KMS-11 (cell line): ENCODE measurements around the gene ERC2.

Experiments used
- H2AFZ ChIP-seq: fragments of 200-600 bp; sonication (generic); 2 replicates; pipeline ENCODE4 v1.6.1; 2016; ENCODE audit warnings: antibody characterized with exemption, mixed run types, low read depth
- H3K27ac ChIP-seq: fragments of 200-600 bp; sonication (generic); 2 replicates; pipeline ENCODE4 v1.6.1; 2016; ENCODE audit warnings: mild to moderate bottlenecking, mixed run types
- H3K27me3 ChIP-seq: fragments of 200-600 bp; sonication (generic); 2 replicates; pipeline ENCODE4 v1.6.1; 2017; ENCODE audit warnings: mild to moderate bottlenecking, low read depth, mixed run types, moderate library complexity; ENCODE audit not compliant: insufficient read depth
- H3K36me3 ChIP-seq: fragments of 200-600 bp; sonication (generic); 2 replicates; pipeline ENCODE4 v1.6.1; 2017; ENCODE audit warnings: mild to moderate bottlenecking, mixed run types; ENCODE audit not compliant: insufficient read depth
- H3K4me1 ChIP-seq: fragments of 200-600 bp; sonication (generic); 2 replicates; pipeline ENCODE4 v1.6.1; 2016; ENCODE audit warnings: mild to moderate bottlenecking, low read depth, mixed run types; ENCODE audit not compliant: poor library complexity, severe bottlenecking
- H3K4me2 ChIP-seq: fragments of 200-600 bp; sonication (generic); 2 replicates; pipeline ENCODE4 v1.7.0; 2016; ENCODE audit warnings: mild to moderate bottlenecking, mixed run types
- H3K4me3 ChIP-seq: fragments of 200-600 bp; sonication (generic); IDR thresholded peaks from 2 replicates; pipeline ENCODE4 v1.6.1; 2017; ENCODE audit warnings: low read depth, low read length, mixed read lengths; ENCODE audit not compliant: insufficient read depth
- H3K79me2 ChIP-seq: fragments of 200-600 bp; sonication (generic); 2 replicates; pipeline ENCODE4 v1.6.1; 2016; ENCODE audit warnings: low read depth, mixed run types; ENCODE audit not compliant: insufficient read depth
- H3K9ac ChIP-seq: fragments of 200-600 bp; sonication (generic); 2 replicates; pipeline ENCODE4 v1.6.1; 2016; ENCODE audit warnings: mild to moderate bottlenecking, mixed run types
- H4K20me1 ChIP-seq: fragments of 200-600 bp; sonication (generic); 2 replicates; pipeline ENCODE4 v1.6.1; 2016; ENCODE audit warnings: mild to moderate bottlenecking, mixed run types; ENCODE audit not compliant: insufficient read depth
- CTCF ChIP-seq: fragments of 200-600 bp; sonication (generic); conservative IDR thresholded peaks from 2 replicates; pipeline ENCODE4 v1.6.1; 2017; ENCODE audit warnings: low read depth, mild to moderate bottlenecking, antibody characterized with exemption, low read length, moderate library complexity, mixed read lengths

ERC2 gene

DNA sequence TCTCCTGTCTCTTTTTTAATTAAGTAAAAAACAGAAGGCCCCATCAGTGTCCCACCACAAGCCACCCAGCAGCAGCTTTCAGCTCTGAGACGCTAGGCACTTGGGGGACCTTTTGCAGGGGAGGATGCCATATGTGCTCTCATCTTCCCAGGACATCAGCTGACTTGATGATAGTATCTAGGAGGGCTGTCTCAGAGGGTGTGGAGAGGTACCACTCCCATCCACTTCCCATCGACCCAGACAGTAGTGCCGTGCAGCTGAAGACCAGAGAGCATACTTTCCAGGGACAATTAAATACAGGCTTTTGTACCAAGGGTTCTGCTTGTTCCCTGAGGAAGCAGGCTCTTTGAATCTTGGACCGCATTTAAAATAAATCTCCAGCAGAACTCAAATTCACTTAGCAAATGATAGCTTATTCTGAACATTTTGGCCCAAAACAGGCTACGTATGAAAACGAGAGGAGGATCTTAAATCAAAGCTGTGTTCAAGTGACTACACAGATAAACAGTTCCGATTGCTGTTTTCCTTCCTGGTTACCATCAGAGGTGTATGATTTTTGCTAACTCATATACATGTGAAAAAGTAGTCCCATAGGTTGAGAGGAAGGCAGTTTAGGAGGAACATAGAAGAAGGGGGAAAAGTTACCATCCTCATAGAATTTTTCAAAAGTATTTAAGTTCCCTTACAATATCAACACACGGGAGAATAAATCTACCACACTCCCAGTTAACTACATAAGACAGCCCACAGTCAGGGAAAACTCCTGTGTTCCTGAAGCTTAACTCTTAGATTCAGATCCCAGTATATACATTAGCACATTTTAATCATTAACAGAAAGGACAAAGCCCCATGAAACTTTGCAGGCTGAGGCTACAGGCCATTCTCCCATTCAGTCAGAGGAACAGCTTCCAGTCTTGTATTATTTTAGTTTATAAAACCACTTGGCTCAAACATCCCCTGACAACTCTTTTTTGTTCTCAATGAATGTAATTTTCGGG lies 990.7 kb downstream of the ERC2 start:
- no peak for TF ChIP-seq CTCF
- Histone ChIP-seq H2AFZ (no peak overlapping the region), H4K20me1 (no peaks in the 10 kb centered on the region), H3K27ac (no peak overlapping the region), H3K4me2 (no peak overlapping the region), H3K4me3 (no peak overlapping the region), H3K27me3 (no peaks in the 10 kb centered on the region), H3K4me1 (no peaks in the 10 kb centered on the region), H3K9ac (no peak overlapping the region), H3K79me2 (no peaks in the 10 kb centered on the region), H3K36me3 (no peaks in the 10 kb centered on the region)

DNA sequence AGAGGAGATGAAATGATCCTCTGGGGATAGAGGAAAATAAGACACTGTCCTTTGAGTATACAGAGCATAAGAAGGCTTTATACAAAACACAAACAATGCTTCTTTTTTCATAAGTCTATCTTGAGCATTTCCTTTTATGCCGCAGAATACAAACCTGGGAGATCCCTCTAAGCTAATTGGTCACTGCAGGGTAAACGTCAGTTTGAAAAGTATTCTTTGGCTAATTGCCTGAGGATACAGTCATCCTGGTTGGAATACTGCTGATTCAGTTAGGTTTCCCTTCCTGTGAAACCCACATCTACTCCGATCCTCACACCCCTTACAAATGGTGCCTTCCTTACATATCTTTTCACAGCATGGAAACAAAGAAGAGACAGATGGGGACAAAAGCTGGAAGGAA lies 991.8 kb downstream of the ERC2 start:
- no peaks in the 10 kb centered on the region for H3K79me2 ChIP-seq
- no peak for TF ChIP-seq CTCF
- no peaks in the 10 kb centered on the region for H3K36me3 ChIP-seq
- H3K4me3 ChIP-seq = no peak overlapping the region
- H3K27me3 ChIP-seq = no peaks in the 10 kb centered on the region
- H3K9ac ChIP-seq = no peak overlapping the region
- no peak overlapping the region for H3K4me2 ChIP-seq
- H3K27ac ChIP-seq = no peak overlapping the region
- no peaks in the 10 kb centered on the region for H4K20me1 ChIP-seq
- no peak overlapping the region for H2AFZ ChIP-seq
- H3K4me1 ChIP-seq = no peaks in the 10 kb centered on the region

- H3K4me3 ChIP-seq = no peak overlapping the region
- no peaks in the 10 kb centered on the region for H4K20me1 ChIP-seq
- no peak overlapping the region for H3K27ac ChIP-seq
- H3K27me3 ChIP-seq = no peaks in the 10 kb centered on the region
- H3K4me2 ChIP-seq = no peak overlapping the region
- no peak for TF ChIP-seq CTCF
- no peak overlapping the region for H3K9ac ChIP-seq
- H3K79me2 ChIP-seq = no peaks in the 10 kb centered on the region
- H3K4me1 ChIP-seq = no peaks in the 10 kb centered on the region
- H3K36me3 ChIP-seq = no peaks in the 10 kb centered on the region
- H2AFZ ChIP-seq = no peak overlapping the region
Measured at GRCh38 chr3:55474213-55474632, 994.0 kb downstream of the ERC2 start.

DNA sequence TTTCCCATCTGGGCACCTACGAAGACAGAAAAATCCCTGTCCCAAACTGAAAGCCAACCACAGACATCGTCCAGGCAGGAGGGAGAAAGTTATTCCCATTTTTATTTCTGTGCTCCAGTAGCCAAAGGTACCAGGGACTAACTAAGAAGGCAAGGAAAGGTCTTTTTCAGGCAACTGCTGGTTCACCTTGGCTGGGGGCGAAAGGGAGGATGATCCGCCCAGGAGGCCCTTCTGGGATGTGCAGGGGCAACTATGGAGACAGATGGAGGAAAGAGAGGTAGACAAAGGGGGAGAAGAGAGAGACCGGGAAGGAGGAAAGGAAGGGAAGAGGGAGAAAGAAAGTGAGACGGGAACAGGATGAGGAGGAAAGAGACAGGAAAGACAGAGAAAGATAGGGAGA lies 994.5 kb downstream of the ERC2 start:
- Histone ChIP-seq H3K4me2 (no peak overlapping the region), H3K27me3 (no peaks in the 10 kb centered on the region), H3K9ac (no peak overlapping the region), H3K36me3 (no peaks in the 10 kb centered on the region), H3K79me2 (no peaks in the 10 kb centered on the region), H2AFZ (no peak overlapping the region), H4K20me1 (no peaks in the 10 kb centered on the region), H3K27ac (no peak overlapping the region), H3K4me3 (no peak overlapping the region), H3K4me1 (no peaks in the 10 kb centered on the region)
- TF ChIP-seq CTCF = no peak
